Tibial nerve (tissue), 4 donors: ENCODE measurements around the gene C3orf18. TPM values are rescaled to one million over a fixed set of nuclear protein-coding genes. Genes with fewer than 3 reads are reported as not detected.

ENCODE experiments used
- DNase-seq, 2 donors: peaks; one replicate each; pipeline ENCODE4 v3.0.0-alpha.2; 2019; ENCODE audit warnings: low spot score in 2 of 2
- H3K27ac ChIP-seq, 4 donors: fragments of 200-600 bp; sonication (generic) in 3 of 4; one replicate each; pipeline ENCODE4 v1.5.1; 2017 to 2019; ENCODE audit warnings: mild to moderate bottlenecking in 1 of 4
- H3K27me3 ChIP-seq, 2 donors: fragments of 200-600 bp; sonication (generic) in 1 of 2; one replicate each; pipeline versions ENCODE4 v1.5.1 to v1.6.0; 2017 to 2019
- H3K36me3 ChIP-seq, 3 donors: fragments of 200-600 bp; sonication (generic); one replicate each; pipeline ENCODE4 v1.5.1; 2018 to 2019
- H3K4me1 ChIP-seq, 4 donors: fragments of 200-600 bp; sonication (generic) in 3 of 4; one replicate each; pipeline ENCODE4 v1.5.1; 2017 to 2019
- H3K4me3 ChIP-seq, 4 donors: fragments of 200-600 bp; sonication (generic) in 3 of 4; one replicate each; pipeline ENCODE4 v1.5.1; 2017 to 2019; ENCODE audit warnings: mild to moderate bottlenecking in 1 of 4, moderate library complexity in 1 of 4
- H3K9me3 ChIP-seq, 4 donors: fragments of 200-600 bp; sonication (generic) in 3 of 4; one replicate each; pipeline ENCODE4 v1.5.1; 2017 to 2019
- CTCF ChIP-seq, 5 experiments: fragments of 200-600 bp in 3 of 5; fragments of 450-650 bp in 2 of 5; sonication (generic) in 3 of 5; IDR thresholded peaks; one replicate each; pipeline ENCODE4 v1.5.1; 2016 to 2019; ENCODE audit warnings: antibody characterized with exemption in 5 of 5, mild to moderate bottlenecking in 3 of 5, moderate library complexity in 2 of 5
- EP300 ChIP-seq, 2 donors: sonication (generic); formaldehyde crosslinking; IDR thresholded peaks; one replicate each; pipeline ENCODE4 v1.6.1; 2017; ENCODE audit warnings: antibody characterized with exemption in 2 of 2, mild to moderate bottlenecking in 1 of 2
- POLR2A ChIP-seq, 2 donors: fragments of 450-650 bp; IDR thresholded peaks; one replicate each; pipeline ENCODE4 v1.6.1; 2017; ENCODE audit warnings: antibody characterized with exemption in 2 of 2, mild to moderate bottlenecking in 2 of 2, moderate library complexity in 2 of 2
- WGBS, 2 donors: methylation state at CpG; one replicate each; pipeline ENCODE4 v1.1.5; 2018; 5-methylcytosine and 5-hydroxymethylcytosine counted together
- total RNA-seq, 4 donors: library from RNA; depleted of rRNA; stranded (reverse); fragments of >200 nt; gene quantifications; one replicate each; pipeline ENCODE4 v1.1.0, GENCODE V29; 2016

C3orf18 gene
- total RNA-seq, 4 donors from 2014 or later: 12.2 to 21.1 (median 19.1) TPM

- Histone ChIP-seq H3K9me3 (no peaks in the 10 kb centered on the region), H3K4me1 (peaks cover 0 to 20% (median 9%) of the 10 kb centered on the region in 4 donors), H3K4me3 (no peak overlapping the region), H3K27me3 (no peaks in the 10 kb centered on the region), H3K36me3 (no peaks in the 10 kb centered on the region), H3K27ac (no peak overlapping the region)
- TF ChIP-seq CTCF (IDR thresholded peaks at IDR 0.05) (no peak), EP300 (IDR thresholded peaks at IDR 0.05) (no peak), POLR2A (IDR thresholded peaks at IDR 0.05) (no peak)
- DNase-seq: no peak
- WGBS, 2 donors: 92% methylated on average over 3 of the region's 3 CpGs
These were observed 55.4 kb downstream of the C3orf18 start for GRCh38 chr3:50512131-50512530.

GRCh38 chr3:50510325-50510724, 57.2 kb downstream of the C3orf18 start:
- DNase-seq: no peak
- Histone ChIP-seq H3K27me3 (no peaks in the 10 kb centered on the region), H3K4me3 (no peak overlapping the region), H3K27ac (no peak overlapping the region), H3K9me3 (no peaks in the 10 kb centered on the region), H3K4me1 (peaks cover 0 to 8% (median under 1%) of the 10 kb centered on the region in 4 donors), H3K36me3 (no peaks in the 10 kb centered on the region)
- WGBS, 2 donors: 73 to 80% methylated on average over 2 of the region's 2 CpGs
- TF ChIP-seq POLR2A (IDR thresholded peaks at IDR 0.05): no peak
- no peak for TF ChIP-seq EP300 (IDR thresholded peaks at IDR 0.05)
- no peak for TF ChIP-seq CTCF (IDR thresholded peaks at IDR 0.05)

GRCh38 chr3:50509715-50510114, 57.8 kb downstream of the C3orf18 start:
- H3K36me3 ChIP-seq: no peaks in the 10 kb centered on the region
- TF ChIP-seq CTCF (IDR thresholded peaks at IDR 0.05) (no peak), EP300 (IDR thresholded peaks at IDR 0.05) (no peak), POLR2A (IDR thresholded peaks at IDR 0.05) (no peak)
- no peaks in the 10 kb centered on the region for H3K27me3 ChIP-seq
- H3K4me3 ChIP-seq: no peak overlapping the region
- DNase-seq: no peak
- H3K9me3 ChIP-seq: no peaks in the 10 kb centered on the region
- peaks cover 0 to 2% (median 0%) of the 10 kb centered on the region in 4 donors for H3K4me1 ChIP-seq
- H3K27ac ChIP-seq: no peak overlapping the region
- WGBS, 2 donors: 63 to 71% methylated on average over 5 of the region's 5 CpGs

GRCh38 chr3:50508821-50509220, 58.7 kb downstream of the C3orf18 start:
- TF ChIP-seq POLR2A (IDR thresholded peaks at IDR 0.05): no peak
- TF ChIP-seq EP300 (IDR thresholded peaks at IDR 0.05): no peak
- no peak for TF ChIP-seq CTCF (IDR thresholded peaks at IDR 0.05)
- 63 to 91% methylated on average over 1 of the region's 1 CpG for WGBS, 2 donors
- DNase-seq: no peak
- H3K36me3 ChIP-seq: no peaks in the 10 kb centered on the region
- no peaks in the 10 kb centered on the region for H3K27me3 ChIP-seq
- peaks cover 0 to 4% (median 0%) of the 10 kb centered on the region in 4 donors for H3K4me1 ChIP-seq
- H3K4me3 ChIP-seq: no peak overlapping the region
- no peak overlapping the region for H3K27ac ChIP-seq
- no peaks in the 10 kb centered on the region for H3K9me3 ChIP-seq

Other genes with a start within 250 kb of the C3orf18 start
- gene HYAL2, start 245.0 kb downstream of the C3orf18 start, total RNA-seq: 100 to 1,000 TPM in 2 of 4 donors, 10 to 100 TPM in 2; 86.9 to 169 (median 129) TPM
- 10 to 100 TPM; 19.0 to 31.9 (median 20.8) TPM for gene TUSC2, start 239.5 kb downstream of the C3orf18 start, total RNA-seq
- gene RASSF1, start 226.9 kb downstream of the C3orf18 start, total RNA-seq: 10 to 100 TPM; 77.4 to 99.0 (median 82.6) TPM
- gene ZMYND10, start 222.0 kb downstream of the C3orf18 start, total RNA-seq: 1 to 10 TPM in 2 of 4 donors, under 1 TPM in 1, not detected in 1; 0.30 to 1.7 (median 1.3) TPM
- gene NPRL2, start 217.0 kb downstream of the C3orf18 start, total RNA-seq: 10 to 100 TPM; 22.7 to 35.2 (median 27.2) TPM
- 10 to 100 TPM; 16.2 to 21.6 (median 19.2) TPM for gene CYB561D2, start 216.9 kb downstream of the C3orf18 start, total RNA-seq
- gene TMEM115, start 208.2 kb downstream of the C3orf18 start, total RNA-seq: 10 to 100 TPM; 56.7 to 72.4 (median 68.2) TPM
- gene CACNA2D2, start 64.1 kb downstream of the C3orf18 start, total RNA-seq: 1 to 10 TPM in 2 of 4 donors, under 1 TPM in 2; 0.84 to 2.0 (median 1.2) TPM
- 10 to 100 TPM in 1 of 4 donors, 1 to 10 TPM in 3; 6.9 to 10.2 (median 8.8) TPM for gene HEMK1, start 1.8 kb upstream of the C3orf18 start, total RNA-seq
- 10 to 100 TPM in 1 of 4 donors, 1 to 10 TPM in 3; 5.5 to 15.5 (median 5.8) TPM for gene CISH, start 44.0 kb upstream of the C3orf18 start, total RNA-seq
- gene MAPKAPK3, start 49.4 kb upstream of the C3orf18 start, total RNA-seq: 10 to 100 TPM; 17.2 to 53.7 (median 18.0) TPM
- gene DOCK3, start 107.2 kb upstream of the C3orf18 start, total RNA-seq: 1 to 10 TPM; 4.0 to 6.3 (median 5.8) TPM